Measurements from ENCODE around the gene PGAP3.
A peak's percentile ranks its signal among the peaks of the same experiment; 100 is the strongest.

PGAP3 gene

GRCh38 chr17:39671651-39672521 lies 16.0 kb downstream of the PGAP3 start:
- DNase-seq (ENCODE audit: low spot score) = peak; percentile 60

DNA sequence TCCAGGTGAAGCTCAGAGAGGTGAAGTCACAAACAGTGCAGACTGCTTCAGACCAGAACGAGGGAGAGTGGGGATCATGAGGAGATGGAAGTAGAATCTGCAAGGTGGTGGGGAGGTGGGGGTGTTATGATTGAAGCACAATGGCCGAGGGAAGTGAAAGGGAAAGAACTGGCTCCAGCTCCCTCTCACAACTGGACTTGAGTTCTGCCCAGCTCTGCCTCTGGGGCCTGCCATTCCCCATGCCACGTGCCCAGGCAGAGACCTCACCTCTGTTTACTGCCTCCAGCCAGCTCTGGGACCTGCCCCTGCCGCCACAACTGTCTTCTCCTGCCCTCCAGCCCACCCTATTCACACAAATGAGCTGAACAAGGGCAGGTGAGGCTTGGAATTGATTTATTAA lies 17.1 kb downstream of the PGAP3 start:
- no peak for DNase-seq (ENCODE audit: low spot score)

- DNase-seq (ENCODE audit: low spot score) = no peak
Observed at GRCh38 chr17:39669897-39670735, 17.7 kb downstream of the PGAP3 start.

DNA sequence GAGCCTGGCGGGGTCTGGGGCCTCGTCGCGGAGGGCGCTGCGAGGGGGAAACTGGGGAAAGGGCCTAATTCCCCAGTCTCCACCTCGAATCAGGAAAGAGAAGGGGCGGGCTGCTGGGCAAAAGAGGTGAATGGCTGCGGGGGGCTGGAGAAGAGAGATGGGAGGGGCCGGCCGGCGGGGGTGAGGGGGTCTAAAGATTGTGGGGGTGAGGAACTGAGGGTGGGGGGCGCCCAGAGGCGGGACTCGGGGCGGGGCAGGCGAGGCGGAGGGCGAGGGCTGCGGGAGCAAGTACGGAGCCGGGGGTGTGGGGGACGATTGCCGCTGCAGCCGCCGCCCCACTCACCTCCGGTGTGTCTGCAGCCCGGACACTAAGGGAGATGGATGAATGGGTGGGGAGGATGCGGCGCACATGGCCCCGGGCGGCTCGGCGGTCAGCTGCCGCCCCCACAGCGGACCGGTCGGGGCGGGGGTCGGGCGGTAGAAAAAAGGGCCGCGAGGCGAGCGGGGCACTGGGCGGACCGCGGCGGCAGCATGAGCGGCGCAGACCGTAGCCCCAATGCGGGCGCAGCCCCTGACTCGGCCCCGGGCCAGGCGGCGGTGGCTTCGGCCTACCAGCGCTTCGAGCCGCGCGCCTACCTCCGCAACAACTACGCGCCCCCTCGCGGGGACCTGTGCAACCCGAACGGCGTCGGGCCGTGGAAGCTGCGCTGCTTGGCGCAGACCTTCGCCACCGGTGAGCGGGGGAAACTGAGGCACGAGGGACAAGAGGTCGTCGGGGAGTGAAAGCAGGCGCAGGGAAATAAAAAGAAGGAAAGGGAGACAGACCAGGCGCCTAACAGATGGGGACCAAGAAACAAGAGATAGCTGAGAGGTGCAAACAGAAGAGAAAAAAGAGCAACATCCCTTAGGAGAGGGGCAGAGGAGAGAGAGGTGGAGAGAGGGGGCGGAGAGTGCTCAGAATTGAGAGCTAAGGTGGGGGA lies 19.6 kb downstream of the PGAP3 start, which contains the start of gene PNMT:
TSS of gene PNMT (plus strand) at position 509 of the 980 bp plus-strand sequence. CDS start at position 532, 23 bp downstream.
- DNase-seq (ENCODE audit: low spot score) = peak; percentile 58

- no peak for DNase-seq (ENCODE audit: low spot score)
Observed at GRCh38 chr17:39667262-39667944, 20.5 kb downstream of the PGAP3 start.

DNA sequence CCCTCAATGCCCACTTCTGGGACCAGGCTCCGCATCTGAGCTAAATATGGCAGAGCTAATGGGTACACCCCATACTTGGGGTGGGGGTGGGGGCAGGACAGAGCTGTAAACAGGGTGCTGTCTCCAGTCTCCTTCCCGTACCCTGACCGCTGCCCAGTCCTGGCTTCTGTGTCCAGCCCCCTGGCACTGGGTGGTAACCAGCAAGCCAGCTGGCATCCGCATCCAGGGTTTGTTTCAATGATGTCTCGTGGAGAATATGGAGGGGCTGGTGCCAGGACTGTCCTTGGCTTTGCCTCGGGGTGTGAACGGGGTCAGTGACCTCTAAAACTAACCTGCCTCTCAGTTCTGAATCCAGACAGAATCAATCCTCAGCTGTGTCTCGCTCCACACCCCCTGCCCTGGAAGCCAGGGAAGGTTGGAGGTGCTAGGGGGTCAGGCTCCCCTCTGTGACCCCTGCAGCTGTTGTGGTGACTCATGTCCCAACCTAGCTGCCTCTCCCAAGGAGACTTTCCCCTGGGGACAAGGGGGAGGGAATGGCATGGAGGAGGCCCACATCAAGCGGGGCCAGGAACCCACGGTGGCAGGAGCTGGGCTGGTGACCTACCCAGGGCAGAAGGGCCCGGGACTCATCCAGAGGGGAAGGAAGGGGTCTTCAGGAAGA lies 21.1 kb downstream of the PGAP3 start:
- DNase-seq (ENCODE audit: low spot score) = peak; percentile 70

GRCh38 chr17:39666231-39666600 lies 21.6 kb downstream of the PGAP3 start:
- DNase-seq (ENCODE audit: low spot score) = no peak

- DNase-seq (ENCODE audit: low spot score) = no peak
Observed at GRCh38 chr17:39665642-39666224, 22.1 kb downstream of the PGAP3 start.

DNA sequence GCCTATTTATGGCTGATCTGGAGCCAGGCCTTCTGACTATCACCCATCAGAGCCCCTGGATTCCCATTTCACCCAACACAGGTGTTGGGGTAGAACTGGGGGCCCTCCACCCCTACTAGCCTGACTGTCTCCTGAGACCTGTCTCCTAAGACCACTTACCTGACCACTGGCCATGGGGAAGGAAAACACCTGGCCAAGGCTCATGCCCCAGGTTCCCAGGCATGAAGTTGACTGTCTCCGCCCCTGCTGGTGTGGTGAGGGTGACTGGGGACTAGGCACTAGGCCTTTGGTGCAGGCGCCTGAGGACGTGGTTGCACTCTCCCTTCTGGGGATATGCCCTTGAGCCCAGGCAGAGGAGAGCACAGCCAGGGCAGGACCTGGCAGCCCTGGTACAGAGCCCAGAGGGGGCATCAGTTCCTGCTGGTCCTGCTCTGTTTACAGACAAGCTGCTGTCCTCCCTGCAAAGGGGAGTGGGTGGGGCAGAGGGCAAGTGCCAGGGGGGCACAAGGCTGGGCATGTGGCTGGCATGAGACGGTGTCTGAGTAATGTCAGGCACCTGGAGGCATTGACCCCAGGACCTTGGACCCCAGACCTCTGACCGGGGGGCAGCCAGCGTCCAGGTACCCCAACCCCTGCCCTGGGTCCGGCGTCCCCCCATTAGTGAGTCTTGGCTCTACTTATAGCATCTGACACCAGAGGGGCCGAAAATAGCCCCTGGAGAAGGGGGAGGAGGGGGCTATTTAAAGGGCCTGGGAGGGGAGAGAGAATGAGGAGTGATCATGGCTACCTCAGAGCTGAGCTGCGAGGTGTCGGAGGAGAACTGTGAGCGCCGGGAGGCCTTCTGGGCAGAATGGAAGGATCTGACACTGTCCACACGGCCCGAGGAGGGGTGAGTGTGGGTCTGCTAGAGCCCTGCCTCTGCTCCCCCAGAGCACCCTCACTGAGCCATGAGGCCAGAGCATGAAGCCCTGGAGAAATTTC lies 23.0 kb downstream of the PGAP3 start, which contains the start of gene TCAP:
TSS of gene TCAP (plus strand) at position 769 of the 981 bp plus-strand sequence. CDS start at position 780, 11 bp downstream.
- no peak for DNase-seq (ENCODE audit: low spot score)

GRCh38 chr17:39663688-39664580 lies 23.9 kb downstream of the PGAP3 start:
- DNase-seq (ENCODE audit: low spot score) = no peak

DNA sequence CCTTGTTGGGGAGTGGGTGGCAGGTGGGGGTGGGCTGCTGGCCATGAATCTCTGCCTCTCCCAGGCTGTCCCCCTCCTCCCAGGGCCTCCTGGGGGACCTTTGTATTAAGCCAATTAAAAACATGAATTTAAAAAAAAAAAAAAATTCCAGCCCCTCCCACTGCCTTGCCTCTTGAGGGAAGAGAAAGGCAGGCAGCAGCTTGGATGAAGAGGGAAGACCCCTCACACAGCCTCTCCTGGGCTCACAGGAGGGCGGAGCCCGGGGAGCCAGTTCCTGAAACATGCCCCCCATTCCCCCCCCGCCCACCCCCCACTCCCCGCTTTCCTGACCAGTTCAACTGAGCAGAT lies 24.5 kb downstream of the PGAP3 start:
- DNase-seq (ENCODE audit: low spot score) = no peak

DNA sequence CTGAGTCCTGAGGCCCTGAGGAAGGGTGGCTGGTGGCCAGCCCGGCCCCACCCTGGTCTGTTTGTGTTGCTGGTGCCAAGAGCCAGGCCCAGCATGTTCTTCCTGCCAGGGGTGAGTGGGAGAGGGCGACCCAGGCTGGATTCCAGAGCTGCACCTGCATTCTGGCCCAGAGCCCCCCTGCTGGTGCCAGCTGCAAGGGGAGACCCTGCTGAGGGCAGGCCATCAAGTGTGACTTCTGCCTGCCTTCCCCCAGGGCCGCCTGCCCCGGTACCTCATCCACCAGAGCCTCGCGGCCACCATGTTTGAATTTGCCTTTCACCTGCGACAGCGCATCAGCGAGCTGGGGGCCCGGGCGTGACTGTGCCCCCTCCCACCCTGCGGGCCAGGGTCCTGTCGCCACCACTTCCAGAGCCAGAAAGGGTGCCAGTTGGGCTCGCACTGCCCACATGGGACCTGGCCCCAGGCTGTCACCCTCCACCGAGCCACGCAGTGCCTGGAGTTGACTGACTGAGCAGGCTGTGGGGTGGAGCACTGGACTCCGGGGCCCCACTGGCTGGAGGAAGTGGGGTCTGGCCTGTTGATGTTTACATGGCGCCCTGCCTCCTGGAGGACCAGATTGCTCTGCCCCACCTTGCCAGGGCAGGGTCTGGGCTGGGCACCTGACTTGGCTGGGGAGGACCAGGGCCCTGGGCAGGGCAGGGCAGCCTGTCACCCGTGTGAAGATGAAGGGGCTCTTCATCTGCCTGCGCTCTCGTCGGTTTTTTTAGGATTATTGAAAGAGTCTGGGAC lies 25.1 kb downstream of the PGAP3 start:
- DNase-seq (ENCODE audit: low spot score) = no peak

- DNase-seq (ENCODE audit: low spot score) = no peak
Observed at GRCh38 chr17:39661744-39662541, 25.9 kb downstream of the PGAP3 start.

DNA sequence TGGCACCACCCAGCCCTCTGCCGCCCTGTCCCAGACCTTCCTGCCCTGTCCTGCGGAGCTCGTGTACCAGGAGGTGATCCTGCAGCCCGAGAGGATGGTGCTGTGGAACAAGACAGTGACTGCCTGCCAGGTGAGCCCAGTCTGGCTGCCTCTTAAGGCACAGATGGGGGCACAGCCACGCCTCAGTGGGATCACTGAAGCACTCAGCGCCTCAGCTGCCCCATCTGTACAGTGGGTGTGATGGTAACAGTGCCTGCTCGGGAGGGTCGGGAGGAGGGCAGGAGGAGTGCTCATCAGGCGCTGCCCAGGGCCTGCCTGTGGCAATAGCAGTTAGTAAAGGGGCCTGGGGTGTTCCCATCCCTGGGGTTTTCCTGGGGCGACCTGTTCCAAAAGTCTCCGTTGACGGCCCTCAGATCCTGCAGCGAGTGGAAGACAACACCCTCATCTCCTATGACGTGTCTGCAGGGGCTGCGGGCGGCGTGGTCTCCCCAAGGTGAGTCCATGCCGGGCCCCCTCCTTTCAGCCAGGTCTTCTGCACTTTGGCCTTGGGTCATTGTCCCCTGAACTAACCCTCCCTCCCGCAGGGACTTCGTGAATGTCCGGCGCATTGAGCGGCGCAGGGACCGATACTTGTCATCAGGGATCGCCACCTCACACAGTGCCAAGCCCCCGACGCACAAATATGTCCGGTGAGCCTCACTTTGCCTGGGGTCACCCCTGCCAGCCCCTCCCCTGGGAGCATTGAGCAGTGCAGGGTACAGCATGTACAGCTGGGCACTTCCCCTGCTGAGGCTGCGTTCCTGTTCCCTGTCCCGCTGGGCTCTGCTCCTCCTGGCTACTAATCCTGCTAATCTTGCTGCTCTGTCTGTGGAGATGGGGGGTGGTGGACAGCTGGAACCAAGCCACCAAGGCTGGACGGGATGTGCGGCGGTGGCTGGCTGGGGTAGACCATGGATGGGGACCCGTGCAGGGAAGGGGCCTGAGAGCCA lies 27.2 kb downstream of the PGAP3 start:
- DNase-seq (ENCODE audit: low spot score) = no peak

DNA sequence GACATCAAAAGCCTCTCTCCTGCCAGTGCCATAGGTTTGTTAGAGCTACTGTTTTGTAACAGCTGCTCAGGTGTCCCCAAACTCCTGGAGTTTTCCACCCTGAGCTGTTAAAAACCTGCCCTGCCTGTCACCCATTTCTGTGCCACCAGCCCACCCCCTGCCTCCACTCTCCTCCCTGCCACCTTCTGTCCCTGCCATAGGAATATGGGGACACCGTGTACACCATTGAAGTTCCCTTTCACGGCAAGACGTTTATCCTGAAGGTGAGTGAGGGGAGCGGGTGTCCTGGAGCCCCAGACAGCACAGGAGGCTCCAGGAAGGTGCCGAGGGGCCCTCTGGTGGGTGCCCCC lies 27.9 kb downstream of the PGAP3 start:
- no peak for DNase-seq (ENCODE audit: low spot score)
